ENCODE results near the gene VAMP8. TPM values are rescaled to one million over a fixed set of nuclear protein-coding genes. Genes with fewer than 3 reads are reported as not detected.

VAMP8 gene
- total RNA-seq, 1 experiment from 2014 or later: 90.8 TPM

DNA sequence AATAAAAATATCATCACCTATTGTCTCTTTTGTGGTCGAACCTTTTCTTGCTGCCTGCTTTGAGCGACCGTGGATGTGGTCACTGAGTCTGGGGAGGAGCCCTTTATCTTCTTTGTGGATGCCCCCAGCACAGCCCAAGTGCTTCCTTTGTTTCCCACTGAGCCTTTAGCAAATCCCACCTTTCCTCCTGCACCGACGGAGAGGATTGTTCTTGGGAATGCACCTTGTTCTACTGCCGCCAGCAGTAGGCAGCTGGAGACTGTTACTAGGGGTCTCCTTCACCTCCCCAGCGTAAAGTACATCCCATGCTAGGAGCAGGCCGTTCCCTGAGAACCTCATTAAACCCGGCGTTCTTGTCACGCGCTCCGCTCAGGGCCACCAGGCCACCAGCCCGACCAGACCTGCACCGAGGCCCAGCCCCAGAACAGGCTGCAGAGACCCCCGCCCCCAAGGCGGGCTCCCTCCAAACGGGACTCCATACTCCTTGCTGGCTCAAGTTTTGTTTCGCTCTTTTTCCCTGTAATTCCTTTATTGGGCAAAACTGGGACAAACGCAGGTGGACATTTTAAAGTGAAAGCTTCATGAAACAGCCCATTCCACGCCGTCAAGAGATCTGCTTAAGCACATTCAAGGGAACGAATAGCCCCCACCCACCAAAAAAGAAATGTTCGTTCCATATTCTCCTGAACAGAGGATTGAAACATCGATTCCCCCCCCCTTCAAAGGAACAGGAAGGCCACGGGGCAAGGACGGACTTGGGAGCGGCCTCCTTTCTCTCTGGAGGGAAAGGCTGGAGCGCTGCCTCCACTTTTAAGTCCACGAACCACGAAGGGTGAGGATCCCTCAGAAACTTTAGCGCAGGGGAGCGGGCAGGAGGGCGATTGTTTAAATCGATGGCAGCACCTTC lies 39.5 kb upstream of the VAMP8 start:
- TF ChIP-seq, protein P1, sequence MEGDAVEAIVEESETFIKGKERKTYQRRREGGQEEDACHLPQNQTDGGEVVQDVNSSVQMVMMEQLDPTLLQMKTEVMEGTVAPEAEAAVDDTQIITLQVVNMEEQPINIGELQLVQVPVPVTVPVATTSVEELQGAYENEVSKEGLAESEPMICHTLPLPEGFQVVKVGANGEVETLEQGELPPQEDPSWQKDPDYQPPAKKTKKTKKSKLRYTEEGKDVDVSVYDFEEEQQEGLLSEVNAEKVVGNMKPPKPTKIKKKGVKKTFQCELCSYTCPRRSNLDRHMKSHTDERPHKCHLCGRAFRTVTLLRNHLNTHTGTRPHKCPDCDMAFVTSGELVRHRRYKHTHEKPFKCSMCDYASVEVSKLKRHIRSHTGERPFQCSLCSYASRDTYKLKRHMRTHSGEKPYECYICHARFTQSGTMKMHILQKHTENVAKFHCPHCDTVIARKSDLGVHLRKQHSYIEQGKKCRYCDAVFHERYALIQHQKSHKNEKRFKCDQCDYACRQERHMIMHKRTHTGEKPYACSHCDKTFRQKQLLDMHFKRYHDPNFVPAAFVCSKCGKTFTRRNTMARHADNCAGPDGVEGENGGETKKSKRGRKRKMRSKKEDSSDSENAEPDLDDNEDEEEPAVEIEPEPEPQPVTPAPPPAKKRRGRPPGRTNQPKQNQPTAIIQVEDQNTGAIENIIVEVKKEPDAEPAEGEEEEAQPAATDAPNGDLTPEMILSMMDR (IDR thresholded peaks at IDR 0.05; ENCODE audit: unreplicated experiment): no peak
- Mint-ChIP-seq H3K36me3 (ENCODE audit: insufficient read depth, unreplicated experiment) (peaks cover 55% of the 10 kb centered on the region), H3K4me1 (ENCODE audit: low read depth, unreplicated experiment) (peaks cover 26% of the 10 kb centered on the region), H3K27ac (ENCODE audit: unreplicated experiment) (peak overlapping the region; percentile 99), H3K9me3 (ENCODE audit: low read depth, unreplicated experiment) (no peaks in the 10 kb centered on the region), H3K27me3 (ENCODE audit: unreplicated experiment) (no peaks in the 10 kb centered on the region), H3K4me3 (ENCODE audit: low read depth, unreplicated experiment) (peak overlapping the region; percentile 79)
- CTCF ChIA-PET: interaction anchor here (0.9 to 2.3 kb wide), 10 partner anchors 11 to 183 kb away, joined by 3 to 45 read pairs (median 4); partner anchors contain the start of gene ELMOD3
- intact Hi-C loops (cut with micrococcal nuclease; ENCODE audit: unreplicated experiment): loop anchor here (2.0 to 5.0 kb wide), 2 partner anchors 101 to 117 kb away; no protein-coding TSS in a partner anchor
- peak; percentile 58 for DNase-seq
- no TSS peak for BruUV-seq (replicated peaks)

DNA sequence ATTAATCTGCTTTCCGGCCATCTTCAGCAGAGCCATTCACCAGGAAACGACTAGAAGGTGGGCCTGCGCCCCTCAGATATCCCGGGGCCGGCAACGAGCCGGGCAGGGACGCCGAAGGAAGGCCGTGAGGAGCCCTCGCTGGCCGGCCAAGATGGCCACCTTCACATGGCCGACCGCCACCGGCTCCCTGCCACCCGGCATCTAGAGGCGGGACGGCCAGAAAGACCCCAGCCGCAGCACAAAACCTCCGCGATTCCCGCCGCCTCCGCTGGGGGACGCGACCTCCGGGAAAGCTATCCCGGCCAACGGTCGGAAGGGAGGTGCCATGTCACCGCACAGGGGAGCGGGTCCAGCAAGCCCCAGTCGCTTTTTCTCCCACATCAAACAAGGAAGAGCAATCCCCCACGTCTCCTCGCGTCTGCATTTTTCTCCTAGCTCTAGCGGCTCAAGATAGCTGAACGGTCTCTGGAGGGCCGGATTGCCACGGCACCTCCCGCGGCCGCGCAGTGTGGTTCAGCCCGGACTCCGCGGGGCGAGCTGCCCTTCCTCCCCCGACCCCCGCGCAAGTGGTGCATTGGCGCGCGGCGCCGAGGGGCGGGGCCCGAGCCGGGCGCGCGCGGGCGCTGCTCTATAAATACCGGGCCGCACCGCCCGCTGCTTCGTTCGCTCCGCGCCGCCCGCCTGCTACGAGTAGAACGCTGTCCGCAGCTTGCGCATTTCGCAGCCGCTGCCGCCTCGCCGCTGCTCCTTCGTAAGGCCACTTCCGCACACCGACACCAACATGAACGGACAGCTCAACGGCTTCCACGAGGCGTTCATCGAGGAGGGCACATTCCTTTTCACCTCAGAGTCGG lies 38.7 kb upstream of the VAMP8 start, which contains the start of gene MAT2A:
Gene MAT2A (plus strand): TSS at position 662 of the 854 bp plus-strand sequence. CDS start 120 bp downstream, at position 782.
- CTCF ChIA-PET: interaction anchor here (0.6 to 2.3 kb wide), 11 partner anchors 10 to 184 kb away, joined by 3 to 45 read pairs (median 5); partner anchors contain the start of gene ELMOD3
- TF ChIP-seq, protein P1 (IDR thresholded peaks at IDR 0.05; ENCODE audit: unreplicated experiment): peak; percentile 73
- TSS peak; percentile 76 for BruUV-seq (replicated peaks)
- intact Hi-C loops (cut with micrococcal nuclease; ENCODE audit: unreplicated experiment): loop anchor here (1.0 to 5.0 kb wide), 3 partner anchors 38 to 118 kb away; no protein-coding TSS in a partner anchor
- Mint-ChIP-seq H3K9me3 (ENCODE audit: low read depth, unreplicated experiment) (no peaks in the 10 kb centered on the region), H3K27ac (ENCODE audit: unreplicated experiment) (peak within 1 kb of the TSS; percentile 99), H3K4me3 (ENCODE audit: low read depth, unreplicated experiment) (peak within 1 kb of the TSS; percentile 79), H3K4me1 (ENCODE audit: low read depth, unreplicated experiment) (peaks cover 35% of the 10 kb centered on the region), H3K27me3 (ENCODE audit: unreplicated experiment) (no peaks in the 10 kb centered on the region), H3K36me3 (ENCODE audit: insufficient read depth, unreplicated experiment) (peaks cover 64% of the 10 kb centered on the region)
- peak; percentile 98 for DNase-seq

GRCh38 chr2:85539361-85540132 lies 37.8 kb upstream of the VAMP8 start:
- no peaks in the 10 kb centered on the region for H3K9me3 Mint-ChIP-seq (ENCODE audit: low read depth, unreplicated experiment)
- H3K4me3 Mint-ChIP-seq (ENCODE audit: low read depth, unreplicated experiment): peak overlapping the region; percentile 79
- intact Hi-C loops (cut with micrococcal nuclease; ENCODE audit: unreplicated experiment): loop anchor here (1.0 to 5.0 kb wide), 5 partner anchors 23 to 119 kb away; no protein-coding TSS in a partner anchor
- peaks cover 43% of the 10 kb centered on the region for H3K4me1 Mint-ChIP-seq (ENCODE audit: low read depth, unreplicated experiment)
- TF ChIP-seq, protein P1 (IDR thresholded peaks at IDR 0.05; ENCODE audit: unreplicated experiment): no peak
- H3K36me3 Mint-ChIP-seq (ENCODE audit: insufficient read depth, unreplicated experiment): peaks cover 72% of the 10 kb centered on the region
- CTCF ChIA-PET: interaction anchor here (0.6 to 2.8 kb wide), 12 partner anchors 9 to 152 kb away, joined by 3 to 45 read pairs (median 5); no protein-coding TSS in a partner anchor
- peak overlapping the region; percentile 99 for H3K27ac Mint-ChIP-seq (ENCODE audit: unreplicated experiment)
- no TSS peak for BruUV-seq (replicated peaks)
- DNase-seq: peak; percentile 69
- no peaks in the 10 kb centered on the region for H3K27me3 Mint-ChIP-seq (ENCODE audit: unreplicated experiment)
